Bronchial epithelial cell (primary cell): ENCODE data around the gene CD81. TPM values are rescaled to one million over a fixed set of nuclear protein-coding genes. Genes with fewer than 3 reads are reported as not detected.

ENCODE experiments used
- DNase-seq: peaks from one replicate; pipeline ENCODE4 v3.0.0-alpha.2; 2010; ENCODE audit warnings: low read depth
- FAIRE-seq: peaks from 2 replicates; lab custom pipeline; 2011; peaks lifted over from hg19 to GRCh38; lab: Jason Lieb, UNC
- H3K27me3 ChIP-seq: 2 replicates; pipeline ENCODE4 v1.5.1; 2011; ENCODE audit warnings: low read length; ENCODE audit not compliant: control insufficient read depth, insufficient read depth
- H3K36me3 ChIP-seq: 2 replicates; pipeline ENCODE4 v1.5.1; 2011; ENCODE audit warnings: low read length; ENCODE audit not compliant: control insufficient read depth, insufficient read depth
- H3K4me3 ChIP-seq: 2 replicates; pipeline ENCODE4 v1.5.1; 2011; ENCODE audit warnings: mild to moderate bottlenecking, low read depth, low read length, control low read depth
- CTCF ChIP-seq: IDR thresholded peaks from 2 replicates; pipeline ENCODE4 v1.5.1; 2011; ENCODE audit warnings: mild to moderate bottlenecking, moderate library complexity, low read length, control low read depth, inconsistent platforms; ENCODE audit not compliant: insufficient read depth, severe bottlenecking
- total RNA-seq: library from RNA; depleted of rRNA; stranded (reverse); fragments of >200 nt; gene quantifications from 2 replicates; pipeline ENCODE4 v1.2.1, GENCODE V29; 2014

Gene CD81
- total RNA-seq, 1 donor from 2014 or later, result 133 TPM

- no peak for FAIRE-seq
- Histone ChIP-seq H3K27me3 (no peaks in the 10 kb centered on the region), H3K4me3 (peak overlapping the region; percentile 95), H3K36me3 (peaks cover 8% of the 10 kb centered on the region)
- no peak for DNase-seq
- peak; percentile 25 for TF ChIP-seq CTCF
Observed at GRCh38 chr11:2401436-2401984, 24.4 kb downstream of the CD81 start.

- Histone ChIP-seq H3K4me3 (no peak overlapping the region), H3K27me3 (no peaks in the 10 kb centered on the region), H3K36me3 (peaks cover 6% of the 10 kb centered on the region)
- FAIRE-seq, result no peak
- DNase-seq, result no peak
- TF ChIP-seq CTCF, result no peak
Observed at GRCh38 chr11:2402106-2402505, 25.0 kb downstream of the CD81 start.

DNA sequence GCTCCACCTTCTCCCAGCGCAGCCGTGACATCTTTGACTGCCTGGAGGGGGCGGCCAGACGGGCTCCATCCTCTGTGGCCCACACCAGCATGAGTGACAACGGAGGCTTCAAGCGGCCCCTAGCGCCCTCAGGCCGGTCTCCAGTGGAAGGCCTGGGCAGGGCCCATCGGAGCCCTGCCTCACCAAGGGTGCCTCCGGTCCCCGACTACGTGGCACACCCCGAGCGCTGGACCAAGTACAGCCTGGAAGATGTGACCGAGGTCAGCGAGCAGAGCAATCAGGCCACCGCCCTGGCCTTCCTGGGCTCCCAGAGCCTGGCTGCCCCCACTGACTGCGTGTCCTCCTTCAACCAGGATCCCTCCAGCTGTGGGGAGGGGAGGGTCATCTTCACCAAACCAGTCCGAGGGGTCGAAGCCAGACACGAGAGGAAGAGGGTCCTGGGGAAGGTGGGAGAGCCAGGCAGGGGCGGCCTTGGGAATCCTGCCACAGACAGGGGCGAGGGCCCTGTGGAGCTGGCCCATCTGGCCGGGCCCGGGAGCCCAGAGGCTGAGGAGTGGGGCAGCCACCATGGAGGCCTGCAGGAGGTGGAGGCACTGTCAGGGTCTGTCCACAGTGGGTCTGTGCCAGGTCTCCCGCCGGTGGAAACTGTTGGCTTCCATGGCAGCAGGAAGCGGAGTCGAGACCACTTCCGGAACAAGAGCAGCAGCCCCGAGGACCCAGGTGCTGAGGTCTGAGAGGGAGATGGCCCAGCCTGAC, 26.0 kb downstream of the CD81 start:
- H3K27me3 ChIP-seq, result no peaks in the 10 kb centered on the region
- no peak for TF ChIP-seq CTCF
- no peak overlapping the region for H3K4me3 ChIP-seq
- DNase-seq (no peak), FAIRE-seq (no peak)
- peaks cover 5% of the 10 kb centered on the region for H3K36me3 ChIP-seq

DNA sequence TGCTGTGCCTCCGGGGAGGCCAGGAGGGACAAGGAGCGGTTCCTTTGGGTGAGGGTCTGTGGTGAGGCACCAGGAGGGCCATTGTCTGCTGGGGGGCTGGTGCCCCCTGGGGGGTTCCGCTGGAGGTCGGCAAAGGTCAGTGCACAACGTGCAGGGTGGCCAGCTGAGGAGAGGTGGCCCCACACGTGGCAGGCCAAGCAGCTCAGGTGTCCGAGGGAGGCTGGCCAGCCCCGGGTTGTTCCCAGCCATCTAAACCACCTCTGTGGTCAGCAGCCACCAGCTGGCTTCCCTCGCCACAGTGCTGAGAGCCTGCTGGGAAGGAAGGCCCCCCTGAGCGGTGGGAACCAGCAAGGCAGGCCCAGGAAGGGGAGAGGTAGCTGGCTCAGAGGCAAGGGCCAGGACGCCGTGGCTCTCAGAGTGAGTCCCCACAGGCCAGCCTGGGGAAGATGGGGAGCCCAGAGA, 27.7 kb downstream of the CD81 start:
- Histone ChIP-seq H3K27me3 (peaks cover 4% of the 10 kb centered on the region), H3K4me3 (no peak overlapping the region), H3K36me3 (peaks cover 4% of the 10 kb centered on the region)
- no peak for DNase-seq
- FAIRE-seq, result no peak
- no peak for TF ChIP-seq CTCF

DNA sequence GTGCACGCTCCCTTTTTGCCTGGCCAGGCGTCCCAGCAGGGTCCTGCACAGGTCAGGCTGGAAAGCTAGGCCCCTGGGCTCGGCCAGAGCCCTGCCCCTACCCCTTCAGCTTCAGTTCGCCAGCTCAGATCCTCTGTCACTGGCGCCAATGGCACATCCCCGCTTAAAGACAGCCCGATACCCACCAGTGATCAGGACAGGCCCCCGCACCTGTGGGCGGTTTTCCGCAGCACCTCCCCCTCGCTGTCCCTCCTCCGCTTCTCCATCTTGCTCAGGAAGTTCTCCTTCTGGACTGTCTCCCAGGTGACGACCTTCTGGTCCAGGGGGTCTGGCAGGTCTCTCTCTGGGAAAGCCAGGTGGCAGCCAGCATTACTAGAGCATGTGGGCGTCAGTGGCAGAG, 29.3 kb downstream of the CD81 start:
- no peak overlapping the region for H3K4me3 ChIP-seq
- DNase-seq, result no peak
- H3K27me3 ChIP-seq, result peaks cover 4% of the 10 kb centered on the region
- FAIRE-seq, result no peak
- no peak for TF ChIP-seq CTCF
- peaks cover 4% of the 10 kb centered on the region for H3K36me3 ChIP-seq
